A204.1 (cell line): ENCODE results near the gene C1QTNF8.

Experiments
- FAIRE-seq: peaks from 2 replicates; lab custom pipeline; 2012; peaks lifted over from hg19 to GRCh38; lab: Jason Lieb, UNC

Gene C1QTNF8

GRCh38 chr16:1045310-1045992 lies 50.6 kb downstream of the C1QTNF8 start:
- no peak for FAIRE-seq

- no peak for FAIRE-seq
These were observed 51.4 kb downstream of the C1QTNF8 start for GRCh38 chr16:1044460-1045309.

DNA sequence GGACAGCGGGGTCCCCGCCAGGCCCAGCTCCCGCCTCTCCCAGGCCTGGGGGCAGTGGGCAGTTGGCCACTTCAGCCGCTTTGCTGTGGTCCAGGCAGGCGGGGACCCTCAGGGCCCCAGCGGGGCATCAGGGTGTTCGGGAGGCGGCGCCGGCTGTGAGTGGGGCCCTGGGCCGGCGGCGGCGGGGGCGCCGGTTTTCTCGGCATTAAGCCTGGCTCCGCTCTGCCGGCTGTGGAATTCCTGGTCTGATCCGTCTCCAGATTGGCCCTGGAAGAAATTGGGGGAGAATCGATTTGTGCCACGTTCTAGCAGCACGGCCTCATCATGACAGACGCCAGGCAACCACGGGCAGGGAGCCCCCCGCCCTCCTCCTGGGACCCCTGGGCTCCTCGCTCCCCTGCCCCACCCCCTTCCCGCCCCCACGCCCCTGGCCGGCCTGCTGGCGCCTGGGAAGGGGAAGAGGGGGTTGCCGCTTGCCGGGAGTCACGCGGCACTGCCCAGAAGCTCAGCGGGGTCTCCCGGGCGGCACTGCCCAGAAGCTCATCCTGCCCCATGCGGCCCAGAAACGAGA lies 52.1 kb downstream of the C1QTNF8 start:
- FAIRE-seq: no peak

- no peak for FAIRE-seq
These were observed 53.2 kb downstream of the C1QTNF8 start for GRCh38 chr16:1042866-1043265.

DNA sequence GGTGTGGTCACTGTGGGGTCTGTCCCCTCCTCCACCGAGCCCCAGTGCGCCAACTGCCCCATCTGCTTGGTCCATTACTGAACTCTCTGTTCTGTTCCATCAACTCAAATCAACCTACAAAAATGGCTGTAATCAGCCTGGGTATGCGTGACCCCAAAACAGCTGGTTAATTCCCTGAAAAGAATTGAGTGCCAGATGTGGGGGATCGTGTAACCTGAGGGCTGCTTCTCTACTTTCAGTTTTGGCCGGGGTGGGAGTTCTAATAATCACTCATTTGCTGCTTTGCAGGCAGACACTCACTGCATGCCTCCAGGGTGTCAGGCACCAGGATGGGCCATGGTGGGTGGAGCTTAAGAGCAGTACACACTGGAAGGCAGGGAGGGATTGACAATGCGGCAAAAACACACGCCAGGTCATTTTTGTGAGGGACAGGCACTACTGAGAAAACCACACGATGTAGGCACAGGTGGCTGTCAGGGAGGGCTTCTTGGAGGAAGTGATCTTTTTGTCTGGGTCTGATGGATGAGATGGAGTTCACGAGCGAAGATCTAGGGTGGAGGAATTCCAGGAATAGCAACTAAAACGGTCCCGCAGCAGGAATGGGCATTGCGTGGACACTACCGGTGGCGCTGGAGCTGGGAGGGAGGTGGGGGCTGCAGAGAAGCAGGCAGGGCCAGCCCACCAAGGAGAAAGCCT lies 53.8 kb downstream of the C1QTNF8 start:
- no peak for FAIRE-seq

GRCh38 chr16:1040346-1040745 lies 55.7 kb downstream of the C1QTNF8 start:
- no peak for FAIRE-seq

GRCh38 chr16:1039762-1040161 lies 56.3 kb downstream of the C1QTNF8 start:
- no peak for FAIRE-seq

DNA sequence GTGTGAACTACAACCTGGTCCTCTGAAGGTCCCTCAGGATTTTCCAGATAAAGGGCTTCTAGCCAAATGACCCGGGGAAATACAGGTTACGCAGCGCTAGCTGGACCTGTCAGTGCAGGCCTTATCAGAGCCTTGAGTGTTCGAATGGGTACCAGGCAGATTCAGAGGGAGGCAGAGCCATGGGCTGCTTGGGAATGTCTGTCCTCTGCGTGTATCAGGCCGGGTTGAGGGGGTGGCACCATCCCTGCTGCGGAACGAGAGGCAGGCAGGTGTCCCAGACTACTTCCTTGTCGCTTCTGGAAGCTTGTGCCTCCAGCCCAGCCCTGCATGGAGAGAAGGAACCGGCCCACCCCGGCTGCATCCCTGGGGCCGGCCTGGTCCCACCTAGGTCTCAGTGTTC lies 57.1 kb downstream of the C1QTNF8 start:
- FAIRE-seq: no peak
